Omental fat pad (tissue), 4 donors: ENCODE results near the gene SYDE1. TPM values are rescaled to one million over a fixed set of nuclear protein-coding genes. Genes with fewer than 3 reads are reported as not detected.
A peak's percentile ranks its signal among the peaks of the same experiment; 100 is the strongest.
"Not testable (repeated sequence)": the region's sequence is repeated elsewhere in the genome, so short reads cannot be mapped to it uniquely, and the experiment has no call there.

Source experiments
- ATAC-seq: fragments of 150-250 bp; one replicate; pipeline ENCODE4 v1.9.1; 2016; ENCODE audit warnings: mild to moderate bottlenecking, moderate library complexity; ENCODE audit not compliant: low FRiP score
- DNase-seq: peaks from one replicate; pipeline ENCODE4 v3.0.0-alpha.2; 2019; ENCODE audit warnings: low spot score
- total RNA-seq, 4 donors: library from RNA; depleted of rRNA; stranded (reverse); fragments of >200 nt; gene quantifications; one replicate each; pipeline ENCODE4 v1.1.0, GENCODE V29; 2016
- TF ChIP-seq, protein P1 (sequence below), 3 donors: fragments of 450-650 bp; IDR thresholded peaks; one replicate each; pipeline ENCODE4 v1.5.1; 2016 to 2017; ENCODE audit warnings: antibody characterized with exemption in 3 of 3, mild to moderate bottlenecking in 3 of 3, moderate library complexity in 2 of 3

Gene SYDE1, protein sequence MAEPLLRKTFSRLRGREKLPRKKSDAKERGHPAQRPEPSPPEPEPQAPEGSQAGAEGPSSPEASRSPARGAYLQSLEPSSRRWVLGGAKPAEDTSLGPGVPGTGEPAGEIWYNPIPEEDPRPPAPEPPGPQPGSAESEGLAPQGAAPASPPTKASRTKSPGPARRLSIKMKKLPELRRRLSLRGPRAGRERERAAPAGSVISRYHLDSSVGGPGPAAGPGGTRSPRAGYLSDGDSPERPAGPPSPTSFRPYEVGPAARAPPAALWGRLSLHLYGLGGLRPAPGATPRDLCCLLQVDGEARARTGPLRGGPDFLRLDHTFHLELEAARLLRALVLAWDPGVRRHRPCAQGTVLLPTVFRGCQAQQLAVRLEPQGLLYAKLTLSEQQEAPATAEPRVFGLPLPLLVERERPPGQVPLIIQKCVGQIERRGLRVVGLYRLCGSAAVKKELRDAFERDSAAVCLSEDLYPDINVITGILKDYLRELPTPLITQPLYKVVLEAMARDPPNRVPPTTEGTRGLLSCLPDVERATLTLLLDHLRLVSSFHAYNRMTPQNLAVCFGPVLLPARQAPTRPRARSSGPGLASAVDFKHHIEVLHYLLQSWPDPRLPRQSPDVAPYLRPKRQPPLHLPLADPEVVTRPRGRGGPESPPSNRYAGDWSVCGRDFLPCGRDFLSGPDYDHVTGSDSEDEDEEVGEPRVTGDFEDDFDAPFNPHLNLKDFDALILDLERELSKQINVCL
- total RNA-seq = 10 to 100 TPM; 14.8 to 26.6 (median 21.6) TPM

DNA sequence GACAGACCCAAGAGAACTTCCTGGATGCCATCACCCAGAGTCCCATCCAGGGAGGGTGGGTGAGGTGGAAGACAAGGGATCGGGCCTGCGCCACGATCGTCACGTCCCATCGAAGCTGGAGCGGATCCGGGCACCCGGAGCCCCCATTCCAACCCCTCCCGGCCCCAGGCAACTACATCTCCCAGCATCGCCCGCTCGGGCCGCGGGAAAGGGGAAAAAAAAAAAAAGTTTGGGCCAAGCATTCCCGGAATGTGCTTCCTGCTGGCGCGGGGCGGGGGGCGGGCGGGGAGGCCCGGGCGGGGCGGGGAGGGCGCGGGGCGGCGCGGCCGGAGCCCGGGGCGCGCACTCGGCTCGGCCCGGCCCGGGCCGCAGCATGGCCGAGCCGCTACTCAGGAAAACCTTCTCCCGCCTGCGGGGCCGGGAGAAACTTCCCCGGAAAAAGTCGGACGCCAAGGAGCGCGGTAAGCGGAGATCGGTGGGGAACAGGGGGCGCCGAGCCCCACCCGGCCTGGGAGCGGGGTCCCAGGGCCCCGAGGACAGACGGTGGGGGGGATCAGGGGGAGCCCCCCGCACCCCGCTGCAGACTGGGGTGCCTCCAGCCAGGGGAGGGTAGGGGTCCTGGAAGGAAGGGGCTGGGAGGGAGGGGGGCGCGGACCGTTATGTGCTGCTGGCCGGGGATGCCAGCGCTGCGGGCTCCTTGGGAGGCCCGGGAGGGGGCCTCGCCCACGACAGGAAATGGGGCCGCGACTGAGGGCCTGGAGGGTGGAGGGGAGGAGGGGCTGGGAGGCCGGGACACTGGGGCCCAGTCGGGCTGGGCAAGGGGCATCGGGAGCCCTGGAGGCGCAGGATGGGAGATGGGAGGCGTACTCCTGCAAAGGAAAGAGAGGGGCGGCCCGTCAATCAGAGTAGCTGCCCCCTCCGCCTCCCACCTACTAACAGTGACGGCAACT is at the start of gene SYDE1:
Gene SYDE1, plus strand, starts transcription at position 341 of the 950 bp plus-strand sequence. Its CDS starts 33 bp downstream, at position 374.
- ATAC-seq (peak; percentile 64), DNase-seq (no peak)
- TF ChIP-seq, protein P1, sequence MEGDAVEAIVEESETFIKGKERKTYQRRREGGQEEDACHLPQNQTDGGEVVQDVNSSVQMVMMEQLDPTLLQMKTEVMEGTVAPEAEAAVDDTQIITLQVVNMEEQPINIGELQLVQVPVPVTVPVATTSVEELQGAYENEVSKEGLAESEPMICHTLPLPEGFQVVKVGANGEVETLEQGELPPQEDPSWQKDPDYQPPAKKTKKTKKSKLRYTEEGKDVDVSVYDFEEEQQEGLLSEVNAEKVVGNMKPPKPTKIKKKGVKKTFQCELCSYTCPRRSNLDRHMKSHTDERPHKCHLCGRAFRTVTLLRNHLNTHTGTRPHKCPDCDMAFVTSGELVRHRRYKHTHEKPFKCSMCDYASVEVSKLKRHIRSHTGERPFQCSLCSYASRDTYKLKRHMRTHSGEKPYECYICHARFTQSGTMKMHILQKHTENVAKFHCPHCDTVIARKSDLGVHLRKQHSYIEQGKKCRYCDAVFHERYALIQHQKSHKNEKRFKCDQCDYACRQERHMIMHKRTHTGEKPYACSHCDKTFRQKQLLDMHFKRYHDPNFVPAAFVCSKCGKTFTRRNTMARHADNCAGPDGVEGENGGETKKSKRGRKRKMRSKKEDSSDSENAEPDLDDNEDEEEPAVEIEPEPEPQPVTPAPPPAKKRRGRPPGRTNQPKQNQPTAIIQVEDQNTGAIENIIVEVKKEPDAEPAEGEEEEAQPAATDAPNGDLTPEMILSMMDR (IDR thresholded peaks at IDR 0.05) = no peak

DNA sequence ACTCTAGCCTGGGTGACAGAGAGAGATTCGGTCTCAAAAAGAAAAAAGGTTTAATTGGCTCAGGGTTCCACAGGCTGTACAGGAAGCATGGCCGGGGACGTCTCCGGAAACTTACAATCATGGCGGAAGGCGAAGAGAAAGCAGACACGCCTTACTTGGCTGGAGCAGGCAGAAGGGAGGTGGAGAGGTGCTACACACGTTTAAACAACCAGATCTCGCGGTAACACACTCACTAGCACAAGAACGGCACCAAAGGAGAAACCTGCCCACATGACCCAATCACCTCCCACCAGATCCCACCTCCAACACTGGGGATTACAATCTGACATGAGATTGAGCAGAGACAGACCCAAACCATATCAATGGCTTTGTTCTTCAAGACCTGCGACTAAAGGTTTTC is 45.2 kb upstream of the SYDE1 start:
- no peak for DNase-seq
- no peak for ATAC-seq
- TF ChIP-seq, protein P1 (IDR thresholded peaks at IDR 0.05) = no peak

DNA sequence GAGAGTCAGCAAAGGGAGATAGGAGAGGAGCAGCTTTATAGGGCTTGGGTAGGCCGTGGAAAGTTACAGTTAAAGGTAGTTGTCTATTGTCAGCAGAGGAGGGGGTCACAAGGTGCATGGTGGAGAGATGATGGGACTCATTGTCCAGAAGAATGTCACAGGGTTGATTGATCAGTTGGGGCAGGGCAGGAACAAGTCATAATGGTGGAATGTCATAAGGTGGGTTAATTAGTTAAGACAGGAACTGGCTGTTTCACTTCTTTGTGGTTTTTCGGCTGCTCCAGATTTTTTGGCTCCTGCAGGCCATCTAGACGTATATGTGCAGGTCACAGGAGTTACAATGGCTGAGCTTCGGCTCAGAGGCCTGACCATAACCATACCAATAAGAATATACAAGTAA is 36.8 kb upstream of the SYDE1 start:
- DNase-seq, ATAC-seq: not testable (repeated sequence)

DNA sequence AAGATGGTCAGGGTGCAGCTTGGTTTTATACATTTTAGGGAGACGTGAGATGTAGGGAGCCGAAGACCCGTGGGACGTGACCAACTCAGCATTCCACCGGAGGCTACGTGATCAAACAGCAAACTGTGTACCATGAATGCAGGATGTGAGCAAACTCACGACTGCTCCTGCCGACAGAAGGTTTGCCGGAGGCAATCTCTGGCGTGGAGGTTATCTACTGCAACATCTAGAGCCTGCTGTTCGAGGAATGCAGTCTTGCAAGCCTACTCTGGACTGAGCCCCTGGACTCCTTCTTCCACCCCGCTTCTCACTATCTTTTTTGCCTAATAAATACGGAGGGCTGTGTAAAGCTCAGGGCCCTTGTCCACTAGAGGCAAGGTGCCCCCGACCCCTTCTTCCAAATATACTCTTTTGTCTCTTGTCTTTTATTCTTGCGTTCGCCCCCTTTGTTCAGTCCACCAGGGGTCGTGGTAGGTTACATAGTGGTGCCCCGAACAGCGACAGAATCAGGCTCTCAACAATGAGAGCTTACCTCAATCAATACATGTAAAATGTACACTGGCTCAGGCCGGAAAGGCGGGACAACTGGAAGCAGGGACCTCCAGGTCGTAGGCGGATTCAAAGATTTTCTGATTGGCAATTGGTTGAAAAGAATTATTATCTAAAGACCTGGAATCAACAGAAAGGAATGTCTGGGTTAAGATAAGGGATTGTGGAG is 34.1 kb upstream of the SYDE1 start:
- ATAC-seq = no peak
- TF ChIP-seq, protein P1 (IDR thresholded peaks at IDR 0.05) = no peak
- DNase-seq = no peak

DNA sequence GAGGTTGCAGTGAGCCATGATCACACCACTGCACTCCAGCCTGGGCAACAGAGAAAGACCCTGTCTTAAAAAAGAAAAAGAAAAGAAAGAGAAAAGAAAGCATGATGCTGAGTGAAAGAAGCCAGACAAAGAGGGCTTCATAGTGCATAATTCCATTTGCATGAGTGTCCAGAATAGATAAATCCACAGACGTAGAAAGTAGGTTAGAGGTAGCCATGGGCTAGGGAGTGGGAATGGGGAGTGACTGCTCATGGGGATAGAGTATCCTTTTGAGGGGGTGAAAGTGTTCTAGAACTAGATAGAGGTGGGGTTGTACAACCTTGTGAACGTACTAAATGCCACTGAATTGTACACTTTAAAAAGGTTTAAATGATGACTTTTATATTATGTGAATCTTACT is 32.8 kb upstream of the SYDE1 start:
- no peak for DNase-seq
- ATAC-seq = no peak
- TF ChIP-seq, protein P1 (IDR thresholded peaks at IDR 0.05) = no peak

DNA sequence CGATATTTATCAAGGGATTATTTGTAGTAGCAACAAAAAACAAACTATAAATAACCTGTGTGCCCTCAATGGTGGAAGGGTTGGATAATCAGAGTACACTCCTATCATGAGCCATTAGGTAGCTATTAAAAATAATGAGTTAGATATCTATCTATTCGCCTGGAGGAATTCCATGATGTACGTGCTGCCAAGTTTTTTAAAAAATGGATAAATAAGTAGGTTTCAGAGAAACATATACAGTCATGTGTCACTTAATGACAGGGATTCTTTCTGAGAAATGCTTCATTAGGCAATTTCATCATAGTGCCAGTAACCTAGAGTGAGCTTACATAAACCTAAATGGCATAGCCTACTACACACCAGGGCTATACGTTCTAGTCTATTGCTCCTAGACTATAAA is 31.4 kb upstream of the SYDE1 start:
- ATAC-seq (no peak), DNase-seq (no peak)
- TF ChIP-seq, protein P1 (IDR thresholded peaks at IDR 0.05) = no peak

DNA sequence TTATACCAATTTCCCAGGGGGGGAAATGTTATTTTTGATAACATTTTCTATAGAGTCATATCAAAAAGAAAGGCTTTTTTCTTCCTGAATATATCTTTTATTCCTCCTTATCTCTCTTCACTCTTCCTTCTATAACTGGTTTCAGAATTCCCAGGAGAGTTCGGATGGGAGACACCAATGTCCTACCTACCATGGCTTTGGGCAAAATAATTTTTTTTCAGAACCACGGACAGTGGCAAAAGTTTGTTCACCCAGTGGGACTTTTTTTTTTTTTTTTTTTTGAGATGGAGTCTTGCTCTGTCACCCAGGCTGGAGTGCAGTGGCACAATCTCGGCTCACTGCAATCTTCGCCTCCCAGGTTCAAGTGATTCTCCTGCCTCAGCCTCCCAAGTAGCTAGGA is 27.2 kb upstream of the SYDE1 start:
- ATAC-seq, DNase-seq: not testable (repeated sequence)
